GM12872 (cell line): ENCODE results near the gene DNMT1.

Experiments
- CTCF ChIP-seq: IDR thresholded peaks from 3 replicates; pipeline ENCODE4 v1.5.1; 2011; ENCODE audit warnings: low read depth, mild to moderate bottlenecking, low read length, moderate library complexity; ENCODE audit not compliant: insufficient read depth

Gene DNMT1

GRCh38 chr19:10120538-10121189 lies 74.1 kb downstream of the DNMT1 start:
- no peak for TF ChIP-seq CTCF

DNA sequence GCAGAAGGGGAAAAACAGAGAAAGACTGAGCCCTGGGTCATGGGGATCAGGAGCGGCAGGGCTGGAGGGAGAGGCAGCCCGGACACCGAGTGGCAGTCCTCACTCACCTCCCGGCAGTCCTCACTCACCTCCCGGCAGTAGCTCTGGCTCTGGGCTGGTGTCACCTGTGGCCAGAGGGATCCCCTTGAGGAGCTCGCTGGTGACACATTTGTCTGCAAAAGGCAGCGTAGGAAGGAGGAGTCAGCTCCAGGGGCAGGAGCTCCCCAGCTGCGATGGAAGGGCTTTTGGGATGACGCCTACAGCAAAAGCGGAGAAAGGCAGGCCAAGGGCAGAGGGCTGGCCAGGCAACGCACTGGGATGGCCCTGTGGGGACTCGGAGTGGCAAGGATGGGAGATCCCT lies 75.8 kb downstream of the DNMT1 start:
- no peak for TF ChIP-seq CTCF

GRCh38 chr19:10116866-10117616 lies 77.7 kb downstream of the DNMT1 start:
- TF ChIP-seq CTCF, result no peak

DNA sequence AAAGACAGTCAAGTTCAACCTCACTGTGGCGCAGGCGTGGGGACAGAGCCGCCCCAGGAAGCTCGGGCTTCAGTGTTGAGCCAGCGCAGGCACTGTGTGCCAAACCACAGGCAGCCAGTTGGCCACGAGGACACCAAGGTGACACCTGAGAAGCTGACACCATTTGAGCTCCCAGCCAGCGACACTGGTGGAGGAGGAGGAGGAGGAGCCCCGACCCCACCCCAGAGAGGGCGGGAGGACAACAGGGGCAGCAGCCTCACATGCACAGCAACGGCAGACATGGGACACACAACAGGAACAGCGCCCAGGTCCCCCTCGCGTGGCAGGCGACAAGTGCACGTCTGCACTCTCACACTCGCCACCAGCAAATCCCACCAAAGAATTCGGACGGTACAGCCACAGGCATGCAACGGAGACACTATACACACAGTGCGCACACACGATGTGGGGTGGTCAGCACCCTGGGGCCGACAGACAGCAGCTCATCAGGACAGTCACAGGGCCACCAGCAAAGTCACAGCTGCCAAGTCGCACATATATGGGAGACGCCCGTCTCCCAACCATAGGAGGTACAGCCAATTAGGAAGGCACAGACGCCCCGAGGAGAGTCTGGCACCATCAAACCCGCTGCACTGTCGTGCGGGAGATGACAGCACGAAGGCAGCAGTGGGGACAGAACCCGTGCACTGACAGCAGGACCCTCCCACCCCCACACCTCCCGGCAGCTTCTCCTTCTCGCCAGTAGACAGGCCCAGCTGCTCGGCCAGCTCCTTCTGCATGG lies 78.5 kb downstream of the DNMT1 start:
- TF ChIP-seq CTCF, result no peak

DNA sequence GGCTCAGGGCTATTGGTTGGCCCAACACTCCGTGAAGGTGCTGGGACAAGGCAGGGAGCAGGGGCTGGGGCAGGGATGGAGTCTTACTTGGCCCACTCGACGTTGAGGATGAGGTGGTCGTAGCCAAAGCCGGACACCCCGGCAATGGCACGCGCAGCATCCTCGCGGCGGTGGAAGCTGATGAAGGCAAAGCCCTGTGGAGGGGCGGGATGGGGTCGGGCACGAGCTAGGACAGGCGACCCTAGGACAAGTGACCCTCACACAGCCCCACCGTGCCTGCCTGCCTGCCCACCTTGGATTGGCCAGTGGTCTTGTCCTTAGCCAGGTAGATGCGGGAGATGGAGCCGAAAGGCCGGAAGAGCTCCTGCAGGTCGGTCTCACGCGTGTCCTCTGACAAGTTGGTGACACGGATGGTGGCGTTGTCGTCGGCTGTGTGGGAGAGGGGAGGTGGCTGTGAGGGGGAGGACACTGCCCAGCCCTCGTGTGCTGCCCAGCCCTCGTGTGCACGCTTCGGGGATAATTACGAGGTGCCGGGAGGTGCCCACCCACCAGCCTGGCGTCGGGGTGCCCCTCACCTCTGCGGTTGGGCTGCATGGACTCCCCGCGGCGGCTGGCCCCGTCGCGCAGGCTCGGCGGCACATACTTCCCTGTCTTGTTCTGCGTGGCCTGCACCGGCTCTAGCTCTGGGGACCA lies 79.2 kb downstream of the DNMT1 start:
- TF ChIP-seq CTCF, result no peak

DNA sequence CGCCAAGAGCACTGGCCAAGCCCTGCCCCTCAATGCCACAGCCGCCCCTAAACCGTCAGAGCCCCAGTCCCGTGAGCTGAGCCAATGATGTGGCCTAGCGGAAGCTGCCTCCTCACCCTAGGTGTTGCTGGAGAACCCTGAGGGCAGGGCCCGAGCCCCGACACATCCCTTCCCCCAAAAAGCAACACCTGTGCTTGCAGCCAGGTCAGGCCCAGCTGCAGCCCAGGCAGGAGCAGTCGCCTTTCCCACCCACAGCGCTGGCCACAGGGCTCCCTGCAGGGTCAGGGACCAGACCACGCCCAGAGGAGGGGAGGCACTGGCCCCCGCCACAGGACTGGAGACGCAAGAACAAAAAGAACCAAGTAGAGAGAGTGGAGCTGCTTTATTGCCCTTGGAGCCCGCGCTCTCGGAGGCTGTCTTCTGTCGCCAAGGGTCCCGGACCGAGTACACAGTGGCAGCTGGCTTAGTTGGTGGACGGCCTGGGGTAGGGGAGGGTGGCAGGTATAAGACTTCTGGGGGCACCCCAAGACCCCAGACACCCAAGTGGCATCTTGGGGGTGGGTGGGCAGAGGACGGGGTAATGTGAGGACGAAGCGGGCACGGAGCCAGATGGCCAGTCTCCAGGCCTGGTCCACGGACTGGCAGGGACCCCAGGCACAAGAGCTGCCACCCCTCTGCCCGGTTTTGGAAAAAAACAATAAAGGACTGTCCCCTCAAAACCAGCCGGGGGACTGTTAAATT lies 79.9 kb downstream of the DNMT1 start:
- TF ChIP-seq CTCF, result no peak
